Measurements from ENCODE around the gene FANCI. TPM values are rescaled to one million over a fixed set of nuclear protein-coding genes. Genes with fewer than 3 reads are reported as not detected.

Gene FANCI
- total RNA-seq, 1 experiment from 2014 or later: 163 TPM

- peaks cover 71% of the 10 kb centered on the region for H3K36me3 ChIP-seq (ENCODE audit: insufficient read depth, low read length, poor library complexity, severe bottlenecking)
- no peaks in the 10 kb centered on the region for H3K9me3 ChIP-seq (ENCODE audit: low read depth, low read length, poor library complexity, severe bottlenecking)
- TF ChIP-seq CTCF (conservative IDR thresholded peaks at IDR 0.05; ENCODE audit: low read depth, low read length) (peak; percentile 21; the same call in 1 of the 2 replicates), EZH2 (IDR thresholded peaks at IDR 0.05; ENCODE audit: borderline replicate concordance, low read depth, low read length, poor library complexity, severe bottlenecking) (no peak)
- ChIA-PET POLR2A (ENCODE audit: low non-redundant PET) (no interaction called here), CTCF (no interaction called here)
- DNase-seq (ENCODE audit: low spot score): peak; percentile 6
- BruUV-seq (replicated peaks): no TSS peak
- intact Hi-C loops (cut with micrococcal nuclease; ENCODE audit: unreplicated experiment): no loop called here
- H3K27me3 ChIP-seq (replicated peaks; ENCODE audit: insufficient read depth, low read depth, low read length, poor library complexity): no peaks in the 10 kb centered on the region
- no peak overlapping the region for H3K27ac ChIP-seq (ENCODE audit: low read depth, low read length, poor library complexity, severe bottlenecking)
- H3K4me3 ChIP-seq (ENCODE audit: low read depth, low read length, poor library complexity, severe bottlenecking): no peak overlapping the region
- H3K4me1 ChIP-seq (ENCODE audit: insufficient read depth, low read length, poor library complexity, severe bottlenecking): no peaks in the 10 kb centered on the region
Measured at GRCh38 chr15:89293012-89293411, 49.2 kb downstream of the FANCI start.

GRCh38 chr15:89299896-89300295 lies 56.1 kb downstream of the FANCI start:
- no peak overlapping the region for H3K4me3 ChIP-seq (ENCODE audit: low read depth, low read length, poor library complexity, severe bottlenecking)
- no peak overlapping the region for H3K27ac ChIP-seq (ENCODE audit: low read depth, low read length, poor library complexity, severe bottlenecking)
- H3K9me3 ChIP-seq (ENCODE audit: low read depth, low read length, poor library complexity, severe bottlenecking): no peaks in the 10 kb centered on the region
- ChIA-PET POLR2A (ENCODE audit: low non-redundant PET) (no interaction called here), CTCF (interaction anchor here (1.0 kb wide), 1 partner anchor 93 kb away, joined by 8 read pairs; no protein-coding TSS in a partner anchor)
- no TSS peak for BruUV-seq (replicated peaks)
- H3K36me3 ChIP-seq (ENCODE audit: insufficient read depth, low read length, poor library complexity, severe bottlenecking): peaks cover 51% of the 10 kb centered on the region
- TF ChIP-seq EZH2 (IDR thresholded peaks at IDR 0.05; ENCODE audit: borderline replicate concordance, low read depth, low read length, poor library complexity, severe bottlenecking) (no peak), CTCF (conservative IDR thresholded peaks at IDR 0.05; ENCODE audit: low read depth, low read length) (peak; percentile 23; the same call in 1 of the 2 replicates)
- no peaks in the 10 kb centered on the region for H3K27me3 ChIP-seq (replicated peaks; ENCODE audit: insufficient read depth, low read depth, low read length, poor library complexity)
- intact Hi-C loops (cut with micrococcal nuclease; ENCODE audit: unreplicated experiment): no loop called here
- DNase-seq (ENCODE audit: low spot score): no peak
- H3K4me1 ChIP-seq (ENCODE audit: insufficient read depth, low read length, poor library complexity, severe bottlenecking): no peaks in the 10 kb centered on the region

- Histone ChIP-seq H3K4me1 (ENCODE audit: insufficient read depth, low read length, poor library complexity, severe bottlenecking) (no peaks in the 10 kb centered on the region), H3K27ac (ENCODE audit: low read depth, low read length, poor library complexity, severe bottlenecking) (no peak overlapping the region), H3K36me3 (ENCODE audit: insufficient read depth, low read length, poor library complexity, severe bottlenecking) (peaks cover 65% of the 10 kb centered on the region), H3K9me3 (ENCODE audit: low read depth, low read length, poor library complexity, severe bottlenecking) (no peaks in the 10 kb centered on the region), H3K27me3 (replicated peaks; ENCODE audit: insufficient read depth, low read depth, low read length, poor library complexity) (no peaks in the 10 kb centered on the region), H3K4me3 (ENCODE audit: low read depth, low read length, poor library complexity, severe bottlenecking) (no peak overlapping the region)
- DNase-seq (ENCODE audit: low spot score): no peak
- no TSS peak for BruUV-seq (replicated peaks)
- CTCF ChIA-PET: no interaction called here
- intact Hi-C loops (cut with micrococcal nuclease; ENCODE audit: unreplicated experiment): no loop called here
- POLR2A ChIA-PET (ENCODE audit: low non-redundant PET): no interaction called here
- no peak for TF ChIP-seq CTCF (conservative IDR thresholded peaks at IDR 0.05; ENCODE audit: low read depth, low read length)
Measured at GRCh38 chr15:89301304-89302089, 57.7 kb downstream of the FANCI start.
